Measurements from ENCODE around the gene SLC8A3.
"Not testable (repeated sequence)": the region's sequence is repeated elsewhere in the genome, so short reads cannot be mapped to it uniquely, and the experiment has no call there.

SLC8A3 gene, protein sequence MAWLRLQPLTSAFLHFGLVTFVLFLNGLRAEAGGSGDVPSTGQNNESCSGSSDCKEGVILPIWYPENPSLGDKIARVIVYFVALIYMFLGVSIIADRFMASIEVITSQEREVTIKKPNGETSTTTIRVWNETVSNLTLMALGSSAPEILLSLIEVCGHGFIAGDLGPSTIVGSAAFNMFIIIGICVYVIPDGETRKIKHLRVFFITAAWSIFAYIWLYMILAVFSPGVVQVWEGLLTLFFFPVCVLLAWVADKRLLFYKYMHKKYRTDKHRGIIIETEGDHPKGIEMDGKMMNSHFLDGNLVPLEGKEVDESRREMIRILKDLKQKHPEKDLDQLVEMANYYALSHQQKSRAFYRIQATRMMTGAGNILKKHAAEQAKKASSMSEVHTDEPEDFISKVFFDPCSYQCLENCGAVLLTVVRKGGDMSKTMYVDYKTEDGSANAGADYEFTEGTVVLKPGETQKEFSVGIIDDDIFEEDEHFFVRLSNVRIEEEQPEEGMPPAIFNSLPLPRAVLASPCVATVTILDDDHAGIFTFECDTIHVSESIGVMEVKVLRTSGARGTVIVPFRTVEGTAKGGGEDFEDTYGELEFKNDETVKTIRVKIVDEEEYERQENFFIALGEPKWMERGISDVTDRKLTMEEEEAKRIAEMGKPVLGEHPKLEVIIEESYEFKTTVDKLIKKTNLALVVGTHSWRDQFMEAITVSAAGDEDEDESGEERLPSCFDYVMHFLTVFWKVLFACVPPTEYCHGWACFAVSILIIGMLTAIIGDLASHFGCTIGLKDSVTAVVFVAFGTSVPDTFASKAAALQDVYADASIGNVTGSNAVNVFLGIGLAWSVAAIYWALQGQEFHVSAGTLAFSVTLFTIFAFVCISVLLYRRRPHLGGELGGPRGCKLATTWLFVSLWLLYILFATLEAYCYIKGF

GRCh38 chr14:70188659-70189455 is at the start of gene SLC8A3:
Gene SLC8A3, minus strand, starts transcription at chr14:70188951. Its CDS starts 20,529 bp downstream, at chr14:70168422.
- POLR2A ChIA-PET (ENCODE audit: low non-redundant PET) = no interaction called here
- peak; percentile 35 for DNase-seq (ENCODE audit: low spot score)
- no peak within 1 kb of the TSS for H3K27ac ChIP-seq
- CTCF ChIA-PET = interaction anchor here (0.7 kb wide), 1 partner anchor 514 kb away, joined by 4 read pairs; no protein-coding TSS in a partner anchor
- TF ChIP-seq, protein P1, sequence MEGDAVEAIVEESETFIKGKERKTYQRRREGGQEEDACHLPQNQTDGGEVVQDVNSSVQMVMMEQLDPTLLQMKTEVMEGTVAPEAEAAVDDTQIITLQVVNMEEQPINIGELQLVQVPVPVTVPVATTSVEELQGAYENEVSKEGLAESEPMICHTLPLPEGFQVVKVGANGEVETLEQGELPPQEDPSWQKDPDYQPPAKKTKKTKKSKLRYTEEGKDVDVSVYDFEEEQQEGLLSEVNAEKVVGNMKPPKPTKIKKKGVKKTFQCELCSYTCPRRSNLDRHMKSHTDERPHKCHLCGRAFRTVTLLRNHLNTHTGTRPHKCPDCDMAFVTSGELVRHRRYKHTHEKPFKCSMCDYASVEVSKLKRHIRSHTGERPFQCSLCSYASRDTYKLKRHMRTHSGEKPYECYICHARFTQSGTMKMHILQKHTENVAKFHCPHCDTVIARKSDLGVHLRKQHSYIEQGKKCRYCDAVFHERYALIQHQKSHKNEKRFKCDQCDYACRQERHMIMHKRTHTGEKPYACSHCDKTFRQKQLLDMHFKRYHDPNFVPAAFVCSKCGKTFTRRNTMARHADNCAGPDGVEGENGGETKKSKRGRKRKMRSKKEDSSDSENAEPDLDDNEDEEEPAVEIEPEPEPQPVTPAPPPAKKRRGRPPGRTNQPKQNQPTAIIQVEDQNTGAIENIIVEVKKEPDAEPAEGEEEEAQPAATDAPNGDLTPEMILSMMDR (conservative IDR thresholded peaks at IDR 0.05; ENCODE audit: low read depth) = no peak

GRCh38 chr14:70237710-70238109 is 49.0 kb upstream of the SLC8A3 start:
- TF ChIP-seq, protein P1 (conservative IDR thresholded peaks at IDR 0.05; ENCODE audit: low read depth) = no peak
- H3K27ac ChIP-seq = no peak overlapping the region
- CTCF ChIA-PET = interaction anchor here (0.5 kb wide), 1 partner anchor 56 kb away, joined by 3 read pairs; no protein-coding TSS in a partner anchor
- POLR2A ChIA-PET (ENCODE audit: low non-redundant PET) = no interaction called here
- no peak for DNase-seq (ENCODE audit: low spot score)

- no peak for DNase-seq (ENCODE audit: low spot score)
- ChIA-PET CTCF (interaction anchor here (0.5 to 0.7 kb wide), 2 partner anchors 37 to 147 kb away, joined by 3 to 4 read pairs; no protein-coding TSS in a partner anchor), POLR2A (ENCODE audit: low non-redundant PET) (no interaction called here)
- TF ChIP-seq, protein P1 (conservative IDR thresholded peaks at IDR 0.05; ENCODE audit: low read depth) = no peak
- no peak overlapping the region for H3K27ac ChIP-seq
Measured at GRCh38 chr14:70234066-70234950, 45.6 kb upstream of the SLC8A3 start.

GRCh38 chr14:70231756-70232544 is 43.2 kb upstream of the SLC8A3 start:
- POLR2A ChIA-PET (ENCODE audit: low non-redundant PET); CTCF ChIA-PET: not testable (repeated sequence)

DNA sequence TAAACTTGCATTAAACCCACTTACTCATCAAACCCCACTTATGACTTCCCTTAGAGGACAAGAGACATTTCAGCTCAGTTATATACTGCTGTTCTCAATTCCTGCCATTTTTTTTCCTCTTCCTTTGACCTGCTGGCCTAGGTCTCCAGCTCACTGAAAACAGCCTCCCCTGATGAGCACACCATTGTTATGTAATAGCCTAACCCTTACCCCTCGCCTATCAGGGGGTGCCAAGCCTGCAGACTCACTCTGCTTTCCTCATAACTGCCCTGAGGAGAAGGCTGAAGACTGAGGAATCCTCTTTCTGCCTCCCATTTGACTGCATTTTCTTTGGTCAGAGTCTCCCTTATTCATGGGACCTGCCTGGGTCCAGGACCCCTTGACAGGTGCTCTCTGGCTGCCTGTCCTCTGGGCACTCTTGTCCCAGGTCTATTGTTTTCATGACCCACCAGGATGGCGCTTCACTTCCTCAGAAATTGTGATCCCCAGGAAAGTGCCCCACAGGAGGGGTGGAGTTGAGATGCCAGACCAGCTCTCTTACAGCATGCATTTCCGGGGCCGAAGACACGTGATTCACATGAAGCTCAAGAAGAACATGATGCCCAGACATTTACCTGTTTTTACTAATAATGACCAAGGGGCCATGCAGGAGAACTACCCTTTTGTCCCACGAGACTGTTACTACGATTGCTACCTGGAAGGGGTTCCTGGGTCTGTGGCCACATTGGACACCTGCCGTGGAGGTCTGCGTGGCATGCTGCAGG is 41.3 kb upstream of the SLC8A3 start:
- DNase-seq (ENCODE audit: low spot score); POLR2A ChIA-PET (ENCODE audit: low non-redundant PET); H3K27ac ChIP-seq; CTCF ChIA-PET: not testable (repeated sequence)

More at GRCh38 chr14:70231756-70232544, 43.2 kb upstream of the SLC8A3 start:
- not testable (repeated sequence) for H3K27ac ChIP-seq; DNase-seq (ENCODE audit: low spot score)

- H3K27ac ChIP-seq = no peak overlapping the region
- POLR2A ChIA-PET (ENCODE audit: low non-redundant PET) = no interaction called here
- DNase-seq (ENCODE audit: low spot score) = no peak
- CTCF ChIA-PET = interaction anchor here (0.6 kb wide), 1 partner anchor 14 kb away, joined by 5 read pairs; no protein-coding TSS in a partner anchor
- TF ChIP-seq, protein P1 (conservative IDR thresholded peaks at IDR 0.05; ENCODE audit: low read depth) = no peak
Measured at GRCh38 chr14:70213721-70214282, 25.1 kb upstream of the SLC8A3 start.
